ENCODE measurements around the gene PRDX1.
"Not testable (repeated sequence)": the region's sequence is repeated elsewhere in the genome, so short reads cannot be mapped to it uniquely, and the experiment has no call there.

PRDX1 gene

DNA sequence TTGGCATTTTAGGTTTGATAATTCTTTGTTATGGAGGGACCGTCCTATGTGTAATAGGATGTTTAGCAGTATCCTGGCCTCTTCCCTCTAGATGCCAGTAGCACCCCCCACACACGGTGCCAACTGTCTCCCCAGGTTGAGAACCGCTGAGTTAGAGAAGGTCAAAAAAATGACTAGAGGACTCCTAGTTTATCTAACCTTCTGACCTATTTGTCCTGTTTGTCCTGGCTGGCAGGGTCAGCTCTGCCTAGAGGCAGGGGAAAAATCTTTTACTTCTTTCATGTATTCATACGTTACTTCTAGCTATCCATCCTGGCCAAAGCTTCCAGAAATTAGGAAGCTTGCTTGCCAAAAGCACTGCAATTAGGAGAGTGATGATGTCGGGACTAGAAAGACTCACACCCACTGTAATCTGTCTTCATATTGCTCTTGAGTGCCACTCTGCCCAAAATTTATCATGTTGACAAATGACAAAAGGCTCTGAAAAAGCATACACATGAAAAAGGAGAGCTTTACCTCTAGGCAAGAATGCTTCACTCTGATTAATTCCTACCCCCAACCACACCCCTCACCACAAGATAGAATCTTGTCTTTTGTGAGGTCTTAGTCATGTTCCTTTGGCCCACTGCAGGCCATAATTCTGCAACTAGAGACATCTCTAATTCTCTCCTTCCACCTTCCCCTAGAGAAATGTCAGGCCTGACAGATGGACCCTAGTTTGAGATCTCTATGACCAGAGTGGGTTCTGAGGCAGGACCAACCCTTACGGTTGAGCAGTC lies 14.5 kb upstream of the PRDX1 start:
- Histone ChIP-seq H3K27ac (ENCODE audit: low read length) (no peak overlapping the region), H3K27me3 (ENCODE audit: control insufficient read depth, insufficient read depth, low read length) (no peaks in the 10 kb centered on the region), H3K4me3 (ENCODE audit: low read length) (no peak overlapping the region), H3K4me1 (ENCODE audit: control insufficient read depth, insufficient read depth, low read length) (no peaks in the 10 kb centered on the region), H3K9me3 (ENCODE audit: control insufficient read depth, insufficient read depth, low read length) (no peaks in the 10 kb centered on the region), H3K36me3 (ENCODE audit: control insufficient read depth, insufficient read depth, low read length) (no peaks in the 10 kb centered on the region)
- no peak for DNase-seq (ENCODE audit: low read depth, low spot score)
- WGBS (ENCODE audit: insufficient coverage, insufficient read length), result no CpG with 5 or more reads among the region's 6 CpGs

GRCh38 chr1:45531873-45532272 lies 10.2 kb upstream of the PRDX1 start:
- H3K36me3 ChIP-seq (ENCODE audit: control insufficient read depth, insufficient read depth, low read length), result no peaks in the 10 kb centered on the region
- no peak overlapping the region for H3K27ac ChIP-seq (ENCODE audit: low read length)
- WGBS (ENCODE audit: insufficient coverage, insufficient read length), result 100% methylated on average over 2 of the region's 5 CpGs
- no peaks in the 10 kb centered on the region for H3K9me3 ChIP-seq (ENCODE audit: control insufficient read depth, insufficient read depth, low read length)
- H3K27me3 ChIP-seq (ENCODE audit: control insufficient read depth, insufficient read depth, low read length), result no peaks in the 10 kb centered on the region
- no peak overlapping the region for H3K4me3 ChIP-seq (ENCODE audit: low read length)
- H3K4me1 ChIP-seq (ENCODE audit: control insufficient read depth, insufficient read depth, low read length), result no peaks in the 10 kb centered on the region
- no peak for DNase-seq (ENCODE audit: low read depth, low spot score)

DNA sequence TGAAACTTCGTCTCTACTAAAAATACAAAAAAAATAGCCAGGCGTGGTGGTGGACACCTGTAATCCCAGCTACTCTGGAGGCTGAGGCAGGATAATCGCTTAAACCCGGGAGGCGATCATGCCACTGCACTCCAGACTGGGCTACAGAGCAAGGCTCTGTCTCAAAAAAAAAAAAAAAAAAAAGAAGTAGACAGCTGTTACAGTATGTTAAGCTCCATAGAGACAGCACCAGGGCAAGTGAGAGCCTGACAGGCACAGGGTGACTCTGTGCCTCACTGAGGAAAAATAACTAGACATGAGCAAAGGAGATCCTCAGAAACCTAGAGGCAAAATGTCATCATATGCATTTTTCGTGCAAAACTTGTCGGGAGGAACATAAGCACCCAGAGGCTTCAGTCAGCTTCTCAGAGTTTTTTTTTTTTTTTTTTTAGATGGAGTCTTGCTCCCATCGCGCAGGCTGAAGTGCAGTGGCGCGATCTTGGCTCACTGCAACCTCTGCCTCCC lies 9.0 kb upstream of the PRDX1 start:
- WGBS (ENCODE audit: insufficient coverage, insufficient read length), result no CpG with 5 or more reads among the region's 11 CpGs
- H3K36me3 ChIP-seq (ENCODE audit: control insufficient read depth, insufficient read depth, low read length), result no peaks in the 10 kb centered on the region
- no peak overlapping the region for H3K4me3 ChIP-seq (ENCODE audit: low read length)
- H3K27ac ChIP-seq (ENCODE audit: low read length), result no peak overlapping the region
- H3K4me1 ChIP-seq (ENCODE audit: control insufficient read depth, insufficient read depth, low read length), result no peaks in the 10 kb centered on the region
- H3K27me3 ChIP-seq (ENCODE audit: control insufficient read depth, insufficient read depth, low read length), result no peaks in the 10 kb centered on the region
- no peaks in the 10 kb centered on the region for H3K9me3 ChIP-seq (ENCODE audit: control insufficient read depth, insufficient read depth, low read length)
- no peak for DNase-seq (ENCODE audit: low read depth, low spot score)

DNA sequence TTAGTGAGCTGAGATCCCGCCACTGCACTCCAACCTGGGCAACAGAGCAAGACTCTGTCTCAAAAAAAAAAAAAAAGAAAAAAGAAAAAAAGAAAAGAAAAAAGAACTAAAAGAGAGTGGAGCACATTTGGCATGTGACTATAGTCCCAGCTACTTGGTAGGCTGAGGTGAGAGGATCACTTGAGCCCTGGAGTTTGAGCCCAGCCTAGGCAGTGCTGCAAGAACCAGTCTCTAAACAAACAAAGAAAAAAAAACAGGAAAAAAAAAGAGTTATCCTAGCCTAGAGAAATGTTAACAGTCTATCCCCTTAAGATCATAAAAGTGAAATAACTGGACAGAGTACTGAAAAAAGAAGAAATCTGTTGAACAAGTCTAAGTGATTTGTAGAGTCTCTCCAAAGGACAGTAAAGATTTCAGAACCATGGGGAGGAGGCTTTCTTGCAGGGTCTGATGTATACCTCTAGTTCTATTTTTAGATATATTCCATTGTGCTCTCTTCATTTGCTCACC lies 4.5 kb upstream of the PRDX1 start:
- no peak overlapping the region for H3K27ac ChIP-seq (ENCODE audit: low read length)
- no peaks in the 10 kb centered on the region for H3K27me3 ChIP-seq (ENCODE audit: control insufficient read depth, insufficient read depth, low read length)
- H3K36me3 ChIP-seq (ENCODE audit: control insufficient read depth, insufficient read depth, low read length), result no peaks in the 10 kb centered on the region
- H3K4me1 ChIP-seq (ENCODE audit: control insufficient read depth, insufficient read depth, low read length), result no peaks in the 10 kb centered on the region
- no peak overlapping the region for H3K4me3 ChIP-seq (ENCODE audit: low read length)
- WGBS (ENCODE audit: insufficient coverage, insufficient read length), result no CpG with 5 or more reads among the region's 1 CpG
- no peaks in the 10 kb centered on the region for H3K9me3 ChIP-seq (ENCODE audit: control insufficient read depth, insufficient read depth, low read length)
- DNase-seq (ENCODE audit: low read depth, low spot score), result no peak

DNA sequence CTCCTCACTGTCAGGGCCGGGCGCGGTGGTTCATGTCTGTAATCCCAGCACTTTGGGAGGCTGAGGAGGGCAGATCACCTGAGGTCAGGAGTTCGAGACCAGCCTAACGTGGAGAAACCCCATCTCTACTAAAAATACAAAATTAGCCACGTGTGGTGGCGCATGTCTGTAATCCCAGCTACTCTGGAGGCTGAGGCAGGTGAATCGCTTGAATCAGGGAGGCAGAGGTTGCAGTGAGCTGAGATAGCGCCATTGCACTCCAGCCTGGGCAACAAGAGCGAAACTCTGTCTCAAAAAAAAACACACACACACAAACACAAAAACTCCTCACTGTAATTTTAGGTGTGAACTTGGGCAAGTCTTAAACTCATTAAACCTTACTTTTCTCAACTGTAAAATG lies 2.3 kb upstream of the PRDX1 start:
- H3K27ac ChIP-seq (ENCODE audit: low read length), result not testable (repeated sequence)
- WGBS (ENCODE audit: insufficient coverage, insufficient read length), result no CpG with 5 or more reads among the region's 10 CpGs

GRCh38 chr1:45523516-45523915 lies 1.8 kb upstream of the PRDX1 start:
- no CpG with 5 or more reads among the region's 2 CpGs for WGBS (ENCODE audit: insufficient coverage, insufficient read length)
- H3K4me3 ChIP-seq (ENCODE audit: low read length); H3K9me3 ChIP-seq (ENCODE audit: control insufficient read depth, insufficient read depth, low read length); H3K27ac ChIP-seq (ENCODE audit: low read length); DNase-seq (ENCODE audit: low read depth, low spot score); H3K27me3 ChIP-seq (ENCODE audit: control insufficient read depth, insufficient read depth, low read length); H3K36me3 ChIP-seq (ENCODE audit: control insufficient read depth, insufficient read depth, low read length); H3K4me1 ChIP-seq (ENCODE audit: control insufficient read depth, insufficient read depth, low read length): not testable (repeated sequence)

More for the DNA sequence above, 2.3 kb upstream of the PRDX1 start:
- not testable (repeated sequence) for H3K4me3 ChIP-seq (ENCODE audit: low read length); H3K36me3 ChIP-seq (ENCODE audit: control insufficient read depth, insufficient read depth, low read length); H3K9me3 ChIP-seq (ENCODE audit: control insufficient read depth, insufficient read depth, low read length); DNase-seq (ENCODE audit: low read depth, low spot score); H3K27me3 ChIP-seq (ENCODE audit: control insufficient read depth, insufficient read depth, low read length); H3K4me1 ChIP-seq (ENCODE audit: control insufficient read depth, insufficient read depth, low read length)

- no peak for DNase-seq (ENCODE audit: low read depth, low spot score)
- no CpG with 5 or more reads among the region's 21 CpGs for WGBS (ENCODE audit: insufficient coverage, insufficient read length)
- no peaks in the 10 kb centered on the region for H3K4me1 ChIP-seq (ENCODE audit: control insufficient read depth, insufficient read depth, low read length)
- no peaks in the 10 kb centered on the region for H3K9me3 ChIP-seq (ENCODE audit: control insufficient read depth, insufficient read depth, low read length)
- H3K4me3 ChIP-seq (ENCODE audit: low read length), result peak overlapping the region; percentile 34; the same call in 1 of the 2 replicates
- H3K27me3 ChIP-seq (ENCODE audit: control insufficient read depth, insufficient read depth, low read length), result no peaks in the 10 kb centered on the region
- H3K27ac ChIP-seq (ENCODE audit: low read length), result no peak overlapping the region
- no peaks in the 10 kb centered on the region for H3K36me3 ChIP-seq (ENCODE audit: control insufficient read depth, insufficient read depth, low read length)
These were observed 830 bp upstream of the PRDX1 start for GRCh38 chr1:45522324-45523104.

DNA sequence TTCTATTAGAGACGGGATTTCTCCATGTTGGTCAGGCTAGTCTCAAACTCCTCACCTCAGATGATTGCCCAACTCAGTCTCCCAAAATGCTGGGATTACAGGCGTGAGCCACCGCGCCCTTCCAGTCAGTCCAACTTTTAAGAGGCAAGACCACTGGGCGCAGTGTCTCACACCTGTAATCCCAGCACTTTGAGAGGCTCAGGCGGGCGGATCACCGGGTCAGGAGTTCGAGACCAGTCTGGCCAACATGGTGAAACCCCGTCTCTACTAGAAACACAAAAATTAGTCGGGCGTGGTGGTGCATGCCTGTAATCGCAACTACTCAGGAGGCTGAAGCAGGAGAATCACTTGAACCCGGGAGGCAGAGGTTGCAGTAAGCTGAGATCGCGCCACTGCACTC lies 1.9 kb downstream of the PRDX1 start:
- WGBS (ENCODE audit: insufficient coverage, insufficient read length), result no CpG with 5 or more reads among the region's 16 CpGs
- H3K4me1 ChIP-seq (ENCODE audit: control insufficient read depth, insufficient read depth, low read length); H3K4me3 ChIP-seq (ENCODE audit: low read length); H3K27me3 ChIP-seq (ENCODE audit: control insufficient read depth, insufficient read depth, low read length); DNase-seq (ENCODE audit: low read depth, low spot score); H3K27ac ChIP-seq (ENCODE audit: low read length); H3K9me3 ChIP-seq (ENCODE audit: control insufficient read depth, insufficient read depth, low read length): not testable (repeated sequence)
- peaks cover 16% of the 10 kb centered on the region for H3K36me3 ChIP-seq (ENCODE audit: control insufficient read depth, insufficient read depth, low read length)

DNA sequence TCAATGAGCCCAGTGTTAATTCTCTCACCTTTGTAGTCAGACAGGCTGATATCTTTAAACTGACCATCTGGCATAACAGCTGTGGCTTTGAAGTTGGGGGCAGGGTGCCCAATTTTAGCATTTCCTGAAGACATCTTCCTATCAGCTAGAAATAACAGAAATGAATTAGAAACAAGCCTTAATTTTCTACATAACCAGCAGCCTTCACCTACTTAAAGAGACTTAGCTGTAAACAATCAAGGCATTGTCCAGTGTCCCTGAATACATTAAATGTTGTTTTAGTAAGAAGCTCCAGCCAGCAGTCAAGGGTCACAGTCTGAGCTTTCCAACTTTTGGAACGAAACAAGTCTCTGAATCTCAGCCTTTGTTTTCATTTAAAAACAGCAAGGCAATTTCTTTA lies 2.8 kb downstream of the PRDX1 start:
- WGBS (ENCODE audit: insufficient coverage, insufficient read length), result no CpG with 5 or more reads among the region's 1 CpG
- Histone ChIP-seq H3K27ac (ENCODE audit: low read length) (no peak overlapping the region), H3K36me3 (ENCODE audit: control insufficient read depth, insufficient read depth, low read length) (peaks cover 22% of the 10 kb centered on the region), H3K9me3 (ENCODE audit: control insufficient read depth, insufficient read depth, low read length) (no peaks in the 10 kb centered on the region), H3K27me3 (ENCODE audit: control insufficient read depth, insufficient read depth, low read length) (no peaks in the 10 kb centered on the region), H3K4me3 (ENCODE audit: low read length) (no peak overlapping the region), H3K4me1 (ENCODE audit: control insufficient read depth, insufficient read depth, low read length) (no peaks in the 10 kb centered on the region)
- DNase-seq (ENCODE audit: low read depth, low spot score), result no peak

- not testable (repeated sequence) for H3K4me1 ChIP-seq (ENCODE audit: control insufficient read depth, insufficient read depth, low read length); DNase-seq (ENCODE audit: low read depth, low spot score); H3K4me3 ChIP-seq (ENCODE audit: low read length); H3K9me3 ChIP-seq (ENCODE audit: control insufficient read depth, insufficient read depth, low read length); H3K27ac ChIP-seq (ENCODE audit: low read length); H3K27me3 ChIP-seq (ENCODE audit: control insufficient read depth, insufficient read depth, low read length)
- no CpG with 5 or more reads among the region's 4 CpGs for WGBS (ENCODE audit: insufficient coverage, insufficient read length)
- H3K36me3 ChIP-seq (ENCODE audit: control insufficient read depth, insufficient read depth, low read length), result peaks cover 22% of the 10 kb centered on the region
These were observed 3.3 kb downstream of the PRDX1 start for GRCh38 chr1:45518366-45518765.

Data from iPS DF 6.9 (cell line).